HL-60/S4 treated with retinoic acid at 250 ng/mL for 4 days and 3 days (cell line): ENCODE data around the gene CDK15.
"Not testable (repeated sequence)": the region's sequence is repeated elsewhere in the genome, so short reads cannot be mapped to it uniquely, and the experiment has no call there.

Experiments
- in situ Hi-C: fragments of 300-500 bp; cut with MboI; formaldehyde crosslinking; loops from 2 replicates; pipeline ENCODE4 v1.7.0; 2022; ENCODE audit warnings: low sequenced_read_pairs

Gene CDK15

GRCh38 chr2:201806442-201807170 is at the start of gene CDK15:
Gene CDK15, plus strand, starts transcription at chr2:201806537. Its CDS starts 128 bp downstream, at chr2:201806665.
- in situ Hi-C loops = no loop called here

GRCh38 chr2:201758234-201758633 is 48.1 kb upstream of the CDK15 start:
- in situ Hi-C loops = no loop called here

GRCh38 chr2:201758873-201759272 is 47.5 kb upstream of the CDK15 start:
- in situ Hi-C loops = no loop called here

GRCh38 chr2:201759567-201759966 is 46.8 kb upstream of the CDK15 start:
- in situ Hi-C loops = no loop called here

- in situ Hi-C loops = no loop called here
These were observed 45.2 kb upstream of the CDK15 start for GRCh38 chr2:201761101-201761500.

GRCh38 chr2:201764469-201764868 is 41.9 kb upstream of the CDK15 start:
- in situ Hi-C loops = not testable (repeated sequence)

- in situ Hi-C loops = no loop called here
These were observed 40.5 kb upstream of the CDK15 start for GRCh38 chr2:201765799-201766198.

GRCh38 chr2:201768918-201769317 is 37.4 kb upstream of the CDK15 start:
- in situ Hi-C loops = no loop called here

- in situ Hi-C loops = no loop called here
These were observed 36.5 kb upstream of the CDK15 start for GRCh38 chr2:201769666-201770373.

- in situ Hi-C loops = no loop called here
These were observed 32.3 kb upstream of the CDK15 start for GRCh38 chr2:201773990-201774389.

GRCh38 chr2:201774546-201774945 is 31.8 kb upstream of the CDK15 start:
- in situ Hi-C loops = no loop called here

GRCh38 chr2:201775326-201775725 is 31.0 kb upstream of the CDK15 start:
- in situ Hi-C loops = no loop called here

GRCh38 chr2:201777043-201777442 is 29.3 kb upstream of the CDK15 start:
- in situ Hi-C loops = no loop called here

- in situ Hi-C loops = no loop called here
These were observed 28.5 kb upstream of the CDK15 start for GRCh38 chr2:201777869-201778268.

GRCh38 chr2:201779901-201780673 is 26.2 kb upstream of the CDK15 start:
- in situ Hi-C loops = no loop called here

- in situ Hi-C loops = no loop called here
These were observed 25.5 kb upstream of the CDK15 start, which contains the start of gene ALS2 for GRCh38 chr2:201780674-201781493. Gene ALS2, minus strand, starts transcription at chr2:201780933. Its CDS starts 12,048 bp downstream, at chr2:201768885.

GRCh38 chr2:201781557-201782051 is 24.7 kb upstream of the CDK15 start:
- in situ Hi-C loops = no loop called here

GRCh38 chr2:201784563-201784962 is 21.8 kb upstream of the CDK15 start:
- in situ Hi-C loops = no loop called here

- in situ Hi-C loops = no loop called here
These were observed 21.2 kb upstream of the CDK15 start for GRCh38 chr2:201785135-201785534.

- in situ Hi-C loops = no loop called here
These were observed 19.9 kb upstream of the CDK15 start for GRCh38 chr2:201786471-201786870.
